GOT3 (cell line): Measurements from ENCODE around the gene PDCD1.

ENCODE experiments used
- DNase-seq: peaks from one replicate; lab custom pipeline; 2025; ENCODE audit warnings: mixed read lengths; lab: John Stamatoyannopoulos, UW

The PDCD1 gene

GRCh38 chr2:241852116-241852980, 6.3 kb downstream of the PDCD1 start:
- DNase-seq = no peak

- DNase-seq = no peak
Measured at GRCh38 chr2:241851325-241852115, 7.2 kb downstream of the PDCD1 start.

- DNase-seq = no peak
Measured at GRCh38 chr2:241850544-241851324, 8.0 kb downstream of the PDCD1 start.

GRCh38 chr2:241849616-241850543, 8.8 kb downstream of the PDCD1 start:
- DNase-seq = no peak

GRCh38 chr2:241848761-241849615, 9.7 kb downstream of the PDCD1 start:
- DNase-seq = no peak

GRCh38 chr2:241846406-241846805, 12.3 kb downstream of the PDCD1 start:
- no peak for DNase-seq

- no peak for DNase-seq
Measured at GRCh38 chr2:241844831-241845578, 13.7 kb downstream of the PDCD1 start.

GRCh38 chr2:241844066-241844728, 14.5 kb downstream of the PDCD1 start:
- DNase-seq = peak; percentile 44

- DNase-seq = no peak
Measured at GRCh38 chr2:241843321-241844065, 15.2 kb downstream of the PDCD1 start.

GRCh38 chr2:241842620-241843211, 16.0 kb downstream of the PDCD1 start:
- DNase-seq = peak; percentile 8

GRCh38 chr2:241842067-241842415, 16.7 kb downstream of the PDCD1 start:
- DNase-seq = no peak

- no peak for DNase-seq
Measured at GRCh38 chr2:241841181-241842066, 17.3 kb downstream of the PDCD1 start.

- DNase-seq = no peak
Measured at GRCh38 chr2:241837197-241837965, 21.3 kb downstream of the PDCD1 start.

GRCh38 chr2:241836292-241836691, 22.4 kb downstream of the PDCD1 start:
- no peak for DNase-seq

GRCh38 chr2:241835611-241836010, 23.1 kb downstream of the PDCD1 start:
- DNase-seq = no peak
